Measurements from ENCODE around the gene CGB1. TPM values are rescaled to one million over a fixed set of nuclear protein-coding genes. Genes with fewer than 3 reads are reported as not detected.

CGB1 gene
- total and polyA plus RNA-seq, 2 donors (not counting 3 experiments of a cell fraction or from before 2014, with no cell fraction given), result not detected

DNA sequence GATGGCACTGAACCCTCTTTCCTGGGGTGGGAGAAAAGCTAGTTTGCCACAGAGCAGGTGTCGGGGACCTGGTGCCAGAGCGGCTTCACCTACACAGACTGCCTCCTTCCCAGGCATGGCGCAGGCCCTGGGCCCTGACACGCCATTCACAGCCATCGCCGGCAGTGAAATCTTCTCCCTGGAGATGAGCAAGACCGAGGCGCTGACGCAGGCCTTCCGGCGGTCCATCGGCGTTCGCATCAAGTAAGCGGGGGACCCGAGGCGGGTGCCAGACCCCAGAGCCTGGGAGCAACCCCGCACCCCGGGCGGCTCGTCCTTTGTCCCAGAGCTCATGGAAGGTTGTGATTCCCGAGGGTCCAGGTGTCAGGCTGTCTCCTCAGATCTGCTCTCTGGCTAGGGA is 29.8 kb downstream of the CGB1 start:
- no peaks in the 10 kb centered on the region for H3K79me2 ChIP-seq (ENCODE audit: control insufficient read depth, insufficient read depth, low read length)
- H3K4me2 ChIP-seq (ENCODE audit: insufficient read depth, low read length), result no peak overlapping the region
- H3K9me3 ChIP-seq (replicated peaks; ENCODE audit: control insufficient read depth, insufficient read depth, low read length), result no peaks in the 10 kb centered on the region
- FAIRE-seq, result no peak
- no peak overlapping the region for H3K9ac ChIP-seq (replicated peaks; ENCODE audit: extremely low read depth, insufficient read depth, low read length)
- no peaks in the 10 kb centered on the region for H3K4me1 ChIP-seq (ENCODE audit: control insufficient read depth, extremely low read depth, insufficient read depth, low read length)
- no peak overlapping the region for H3K27ac ChIP-seq (ENCODE audit: insufficient read depth, low read depth, low read length)
- POLR2A ChIA-PET, result no interaction called here
- no peak overlapping the region for H3K4me3 ChIP-seq (replicated peaks in 1 of 3; ENCODE audit: insufficient read depth in 1 of 3, low read depth in 1 of 3, low read length in 3 of 3)
- TF ChIP-seq JUN (IDR thresholded peaks at IDR 0.05; ENCODE audit: borderline replicate concordance, insufficient read depth, insufficient read length, low read depth) (no peak), POLR2A (IDR thresholded peaks at IDR 0.05; ENCODE audit: low read depth, low read length) (no peak), POLR2AphosphoS5 (IDR thresholded peaks at IDR 0.05; ENCODE audit: insufficient read depth, low read depth, low read length) (no peak), FOS (IDR thresholded peaks at IDR 0.05; ENCODE audit: borderline replicate concordance, insufficient read depth, low read length) (no peak), MAX (IDR thresholded peaks at IDR 0.05; ENCODE audit: insufficient read depth, insufficient read length) (no peak)
- intact Hi-C loops (cut with micrococcal nuclease) (no loop called here), dilution Hi-C loops (cut with MboI; ENCODE audit: extremely low pct_ligation_motif_present, low sequenced_read_pairs) (no loop called here)
- BruUV-seq (replicated peaks), result no TSS peak
- CTCF ChIA-PET, result no interaction called here
- DNase-seq (ENCODE audit: low read depth, low spot score), result no peak
- no peaks in the 10 kb centered on the region for H3K9me1 ChIP-seq (replicated peaks; ENCODE audit: control insufficient read depth, extremely low read depth, insufficient read depth, low read length)
- peaks cover 8 to 37% of the 10 kb centered on the region in 2 experiments for H3K36me3 ChIP-seq (ENCODE audit: control insufficient read depth in 2 of 2, extremely low read depth in 1 of 2, insufficient read depth in 2 of 2, low read length in 2 of 2)
- H4K20me1 ChIP-seq (replicated peaks; ENCODE audit: control insufficient read depth, extremely low read depth, insufficient read depth, low read length), result no peaks in the 10 kb centered on the region
- H2AFZ ChIP-seq (ENCODE audit: low read depth, low read length), result no peak overlapping the region
- H3K27me3 ChIP-seq (ENCODE audit: control insufficient read depth in 2 of 2, insufficient read depth in 2 of 2, low read length in 2 of 2), result no peaks in the 10 kb centered on the region

DNA sequence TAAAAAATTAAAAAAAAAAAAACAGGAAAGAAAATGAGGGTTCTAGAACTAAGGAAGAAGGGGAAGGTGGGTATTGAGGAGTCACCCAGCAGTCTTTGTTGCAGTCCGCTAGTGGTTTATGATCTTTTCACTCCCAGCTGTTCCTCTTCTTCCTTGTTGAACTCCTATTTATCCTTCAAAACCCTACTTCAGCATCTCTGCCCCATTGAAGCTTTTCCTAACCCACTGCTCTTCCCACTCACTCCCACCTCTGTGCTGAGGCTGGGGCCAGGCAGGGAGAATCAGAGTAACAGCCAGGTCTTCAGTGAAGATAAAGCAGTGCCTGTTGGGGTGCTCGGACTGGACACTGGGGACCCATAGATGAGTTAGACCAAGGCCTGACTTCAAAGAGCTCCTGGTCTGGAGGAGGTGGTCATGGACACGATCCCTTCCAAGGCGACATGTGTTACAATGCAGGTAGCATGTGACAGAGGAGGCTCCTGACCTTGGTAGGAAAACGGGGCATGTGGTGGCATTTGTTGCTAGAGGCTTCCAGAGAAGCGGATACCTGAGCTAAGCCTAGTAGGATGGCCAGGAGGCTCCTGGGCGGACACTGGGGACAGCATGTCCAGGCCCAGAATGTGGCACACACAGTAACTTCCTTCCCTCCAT is 31.6 kb downstream of the CGB1 start:
- no peak overlapping the region for H3K4me3 ChIP-seq (replicated peaks in 1 of 3; ENCODE audit: insufficient read depth in 1 of 3, low read depth in 1 of 3, low read length in 3 of 3)
- no peaks in the 10 kb centered on the region for H3K9me3 ChIP-seq (replicated peaks; ENCODE audit: control insufficient read depth, insufficient read depth, low read length)
- H3K36me3 ChIP-seq (ENCODE audit: control insufficient read depth in 2 of 2, extremely low read depth in 1 of 2, insufficient read depth in 2 of 2, low read length in 2 of 2), result peaks cover 8 to 28% of the 10 kb centered on the region in 2 experiments
- H3K79me2 ChIP-seq (ENCODE audit: control insufficient read depth, insufficient read depth, low read length), result peaks cover 1% of the 10 kb centered on the region
- no peak overlapping the region for H2AFZ ChIP-seq (ENCODE audit: low read depth, low read length)
- no peaks in the 10 kb centered on the region for H3K9me1 ChIP-seq (replicated peaks; ENCODE audit: control insufficient read depth, extremely low read depth, insufficient read depth, low read length)
- H3K9ac ChIP-seq (replicated peaks; ENCODE audit: extremely low read depth, insufficient read depth, low read length), result no peak overlapping the region
- FAIRE-seq (no peak), DNase-seq (ENCODE audit: low read depth, low spot score) (no peak)
- H3K27ac ChIP-seq (ENCODE audit: insufficient read depth, low read depth, low read length), result no peak overlapping the region
- CTCF ChIA-PET, result interaction anchor here (1.8 kb wide), 1 partner anchor 13 kb away, joined by 4 read pairs; no protein-coding TSS in a partner anchor
- TF ChIP-seq FOS (IDR thresholded peaks at IDR 0.05; ENCODE audit: borderline replicate concordance, insufficient read depth, low read length), result no peak
- no peak for TF ChIP-seq GATA2 (IDR thresholded peaks at IDR 0.05; ENCODE audit: insufficient read depth, insufficient read length, low read depth, low read length)
- H4K20me1 ChIP-seq (replicated peaks; ENCODE audit: control insufficient read depth, extremely low read depth, insufficient read depth, low read length), result no peaks in the 10 kb centered on the region
- no TSS peak for BruUV-seq (replicated peaks)
- H3K4me2 ChIP-seq (ENCODE audit: insufficient read depth, low read length), result no peak overlapping the region
- POLR2A ChIA-PET, result no interaction called here
- no peaks in the 10 kb centered on the region for H3K4me1 ChIP-seq (ENCODE audit: control insufficient read depth, extremely low read depth, insufficient read depth, low read length)
- H3K27me3 ChIP-seq (ENCODE audit: control insufficient read depth in 2 of 2, insufficient read depth in 2 of 2, low read length in 2 of 2), result no peaks in the 10 kb centered on the region
- dilution Hi-C loops (cut with MboI; ENCODE audit: extremely low pct_ligation_motif_present, low sequenced_read_pairs), result no loop called here
- intact Hi-C loops (cut with micrococcal nuclease), result no loop called here

All from endothelial cell of umbilical vein (primary cell).